Raji (cell line): ENCODE results near the gene NCAPH2.
A peak's percentile ranks its signal among the peaks of the same experiment; 100 is the strongest.

Experiments used
- POLR2A ChIP-seq: IDR thresholded peaks from 2 replicates; pipeline ENCODE4 v1.6.1; 2011; ENCODE audit warnings: low read depth, low read length, control low read depth; ENCODE audit not compliant: insufficient read depth

Gene NCAPH2

GRCh38 chr22:50553310-50553709 is 45.3 kb downstream of the NCAPH2 start:
- TF ChIP-seq POLR2A: no peak

- no peak for TF ChIP-seq POLR2A
These were observed 48.7 kb downstream of the NCAPH2 start for GRCh38 chr22:50556703-50557102.

GRCh38 chr22:50560034-50560433 is 52.0 kb downstream of the NCAPH2 start:
- TF ChIP-seq POLR2A: no peak

- no peak for TF ChIP-seq POLR2A
These were observed 53.7 kb downstream of the NCAPH2 start for GRCh38 chr22:50561401-50562358.

- peak; percentile 73 for TF ChIP-seq POLR2A
These were observed 54.7 kb downstream of the NCAPH2 start, which contains the start of gene SYCE3 for GRCh38 chr22:50562523-50563412. Gene SYCE3 (minus strand): TSS chr22:50562919. CDS start chr22:50556405, 6,514 bp downstream.

- TF ChIP-seq POLR2A: no peak
These were observed 55.6 kb downstream of the NCAPH2 start for GRCh38 chr22:50563413-50564160.

GRCh38 chr22:50564289-50564688 is 56.3 kb downstream of the NCAPH2 start:
- TF ChIP-seq POLR2A: no peak

GRCh38 chr22:50567721-50568252 is 59.8 kb downstream of the NCAPH2 start:
- no peak for TF ChIP-seq POLR2A

- TF ChIP-seq POLR2A: no peak
These were observed 60.6 kb downstream of the NCAPH2 start for GRCh38 chr22:50568626-50569025.

- no peak for TF ChIP-seq POLR2A
These were observed 61.0 kb downstream of the NCAPH2 start for GRCh38 chr22:50569041-50569459.

- TF ChIP-seq POLR2A: no peak
These were observed 62.0 kb downstream of the NCAPH2 start for GRCh38 chr22:50569896-50570535.

- TF ChIP-seq POLR2A: no peak
These were observed 62.8 kb downstream of the NCAPH2 start for GRCh38 chr22:50570861-50571260.

- TF ChIP-seq POLR2A: no peak
These were observed 63.5 kb downstream of the NCAPH2 start for GRCh38 chr22:50571264-50572175.
